Right lobe of liver (tissue), 4 donors: ENCODE data around the gene C16orf87.

Source experiments
- CTCF ChIP-seq, 4 donors: fragments of 200-600 bp in 3 of 4; fragments of 450-650 bp in 1 of 4; IDR thresholded peaks; one replicate each; pipeline versions ENCODE4 v1.5.1 to v1.8.0; 2016 to 2022; ENCODE audit warnings: antibody characterized with exemption in 4 of 4, mild to moderate bottlenecking in 2 of 4
- POLR2A ChIP-seq: fragments of 450-650 bp; IDR thresholded peaks from one replicate; pipeline ENCODE4 v1.6.1; 2017; ENCODE audit warnings: antibody characterized with exemption, mild to moderate bottlenecking
- donor health status: DM: no; HTN: no; CAD: no.
- donor health status: DM: no; HTN: no; CAD: no.
- donor health status: DM: no; HTN: yes; CAD: no.

- TF ChIP-seq CTCF (IDR thresholded peaks at IDR 0.05) (no peak), POLR2A (no peak)
Measured at GRCh38 chr16:46747777-46748651, 83.0 kb downstream of the C16orf87 start, which contains the start of gene MYLK3.
